Stimulated activated CD4-positive, alpha-beta T cell treated with anti-CD3 and anti-CD28 coated beads, Interleukin-15, amount 100 ng/mL, for 24 hours (primary cell): ENCODE measurements around the gene DNAJB11.
"Not testable (repeated sequence)": the region's sequence is repeated elsewhere in the genome, so short reads cannot be mapped to it uniquely, and the experiment has no call there.

Experiments used
- DNase-seq: peaks from one replicate; pipeline ENCODE4 v3.0.0-alpha.2; 2020

DNAJB11 gene

GRCh38 chr3:186570096-186570940, at the start of gene DNAJB11:
DNAJB11 (plus strand) TSS chr3:186570720; CDS start chr3:186570898, 178 bp downstream.
- peak; percentile 99 for DNase-seq

GRCh38 chr3:186520957-186521842, 49.3 kb upstream of the DNAJB11 start:
- DNase-seq, result peak; percentile 65

GRCh38 chr3:186523022-186523421, 47.5 kb upstream of the DNAJB11 start:
- no peak for DNase-seq

- no peak for DNase-seq
Observed at GRCh38 chr3:186523434-186523833, 47.1 kb upstream of the DNAJB11 start.

GRCh38 chr3:186524616-186525015, 45.9 kb upstream of the DNAJB11 start:
- no peak for DNase-seq

- DNase-seq, result no peak
Observed at GRCh38 chr3:186525369-186526255, 44.9 kb upstream of the DNAJB11 start.

GRCh38 chr3:186526256-186526606, 44.3 kb upstream of the DNAJB11 start:
- DNase-seq, result no peak

GRCh38 chr3:186529201-186529999, 41.1 kb upstream of the DNAJB11 start:
- no peak for DNase-seq

- no peak for DNase-seq
Observed at GRCh38 chr3:186530415-186530814, 40.1 kb upstream of the DNAJB11 start.

GRCh38 chr3:186531694-186532093, 38.8 kb upstream of the DNAJB11 start:
- DNase-seq, result not testable (repeated sequence)

GRCh38 chr3:186532598-186533072, 37.9 kb upstream of the DNAJB11 start:
- no peak for DNase-seq

- DNase-seq, result peak; percentile 70
Observed at GRCh38 chr3:186534113-186534669, 36.3 kb upstream of the DNAJB11 start.

- DNase-seq, result no peak
Observed at GRCh38 chr3:186536883-186537844, 33.4 kb upstream of the DNAJB11 start.

- no peak for DNase-seq
Observed at GRCh38 chr3:186538779-186539178, 31.7 kb upstream of the DNAJB11 start.

GRCh38 chr3:186540221-186540834, 30.2 kb upstream of the DNAJB11 start:
- DNase-seq, result peak; percentile 87

- no peak for DNase-seq
Observed at GRCh38 chr3:186540835-186541226, 29.7 kb upstream of the DNAJB11 start.

- DNase-seq, result no peak
Observed at GRCh38 chr3:186544281-186544680, 26.2 kb upstream of the DNAJB11 start, which contains the start of gene CRYGS. CRYGS (minus strand) TSS chr3:186544380; CDS start chr3:186544326, 54 bp downstream.

GRCh38 chr3:186549497-186549896, 21.0 kb upstream of the DNAJB11 start:
- DNase-seq, result no peak

GRCh38 chr3:186551387-186551786, 19.1 kb upstream of the DNAJB11 start:
- DNase-seq, result no peak
